Measurements from ENCODE around the gene CORO2B.

Gene CORO2B

GRCh38 chr15:68765602-68766368 is 187.0 kb downstream of the CORO2B start:
- TF ChIP-seq, protein P1, sequence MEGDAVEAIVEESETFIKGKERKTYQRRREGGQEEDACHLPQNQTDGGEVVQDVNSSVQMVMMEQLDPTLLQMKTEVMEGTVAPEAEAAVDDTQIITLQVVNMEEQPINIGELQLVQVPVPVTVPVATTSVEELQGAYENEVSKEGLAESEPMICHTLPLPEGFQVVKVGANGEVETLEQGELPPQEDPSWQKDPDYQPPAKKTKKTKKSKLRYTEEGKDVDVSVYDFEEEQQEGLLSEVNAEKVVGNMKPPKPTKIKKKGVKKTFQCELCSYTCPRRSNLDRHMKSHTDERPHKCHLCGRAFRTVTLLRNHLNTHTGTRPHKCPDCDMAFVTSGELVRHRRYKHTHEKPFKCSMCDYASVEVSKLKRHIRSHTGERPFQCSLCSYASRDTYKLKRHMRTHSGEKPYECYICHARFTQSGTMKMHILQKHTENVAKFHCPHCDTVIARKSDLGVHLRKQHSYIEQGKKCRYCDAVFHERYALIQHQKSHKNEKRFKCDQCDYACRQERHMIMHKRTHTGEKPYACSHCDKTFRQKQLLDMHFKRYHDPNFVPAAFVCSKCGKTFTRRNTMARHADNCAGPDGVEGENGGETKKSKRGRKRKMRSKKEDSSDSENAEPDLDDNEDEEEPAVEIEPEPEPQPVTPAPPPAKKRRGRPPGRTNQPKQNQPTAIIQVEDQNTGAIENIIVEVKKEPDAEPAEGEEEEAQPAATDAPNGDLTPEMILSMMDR (IDR thresholded peaks at IDR 0.05; ENCODE audit: low read depth, low read length, missing control alignments): no peak
- in situ Hi-C loops (cut with HindIII; ENCODE audit: low sequenced_read_pairs): no loop called here

GRCh38 chr15:68767833-68768232 is 189.0 kb downstream of the CORO2B start:
- no peak for DNase-seq (ENCODE audit: low read depth)
- in situ Hi-C loops (cut with HindIII; ENCODE audit: low sequenced_read_pairs): no loop called here
- H3K4me3 ChIP-seq (ENCODE audit: low read depth, low read length): no peak overlapping the region
- TF ChIP-seq, protein P1 (IDR thresholded peaks at IDR 0.05; ENCODE audit: low read depth, low read length, missing control alignments): no peak

More at GRCh38 chr15:68765602-68766368, 187.0 kb downstream of the CORO2B start:
- DNase-seq (ENCODE audit: low read depth): no peak
- no peak overlapping the region for H3K4me3 ChIP-seq (ENCODE audit: low read depth, low read length)

- in situ Hi-C loops (cut with HindIII; ENCODE audit: low sequenced_read_pairs): no loop called here
- no peak overlapping the region for H3K4me3 ChIP-seq (ENCODE audit: low read depth, low read length)
- no peak for DNase-seq (ENCODE audit: low read depth)
- TF ChIP-seq, protein P1 (IDR thresholded peaks at IDR 0.05; ENCODE audit: low read depth, low read length, missing control alignments): no peak
Observed at GRCh38 chr15:68768321-68768720, 189.5 kb downstream of the CORO2B start.

DNA sequence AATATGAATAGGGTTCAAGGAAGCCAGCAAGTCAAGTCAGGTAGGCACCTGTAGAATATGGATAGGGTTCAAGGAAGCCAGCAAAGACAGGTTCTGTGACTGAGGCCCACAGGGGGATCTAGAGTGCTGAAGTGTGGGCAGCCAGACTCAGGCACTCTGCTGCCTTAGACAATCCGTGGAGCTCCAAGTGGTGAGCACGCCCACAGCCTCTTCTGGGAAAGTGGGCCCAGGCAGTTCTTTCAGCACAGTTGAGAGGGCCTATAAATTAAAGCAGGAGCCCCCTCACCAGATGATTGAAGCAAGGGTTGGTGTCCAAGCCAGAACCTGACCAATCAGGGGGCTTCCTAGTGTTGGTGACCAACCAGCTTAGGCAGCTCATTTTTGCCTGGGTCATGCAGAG is 190.9 kb downstream of the CORO2B start:
- in situ Hi-C loops (cut with HindIII; ENCODE audit: low sequenced_read_pairs): no loop called here
- TF ChIP-seq, protein P1 (IDR thresholded peaks at IDR 0.05; ENCODE audit: low read depth, low read length, missing control alignments): no peak
- DNase-seq (ENCODE audit: low read depth): no peak
- H3K4me3 ChIP-seq (ENCODE audit: low read depth, low read length): no peak overlapping the region

DNA sequence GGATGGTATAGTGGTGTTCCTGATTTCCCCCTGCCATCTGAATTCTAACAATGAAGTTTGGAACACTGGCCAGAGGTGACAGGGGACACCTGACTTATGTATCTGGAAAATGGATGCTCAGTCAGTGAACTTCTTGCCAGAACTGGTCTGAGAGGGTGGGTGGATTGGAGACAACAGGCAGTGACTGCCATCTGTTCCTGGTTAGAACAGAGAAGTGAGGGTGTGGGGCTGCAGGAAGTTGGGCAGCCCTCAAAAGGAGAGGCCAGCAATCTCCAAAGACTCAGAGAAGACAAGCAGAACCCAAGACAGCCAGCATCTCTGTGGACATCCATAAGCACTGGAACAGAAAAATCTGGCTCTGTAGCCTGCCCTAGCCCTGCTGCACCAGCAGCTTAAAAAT is 191.4 kb downstream of the CORO2B start:
- DNase-seq (ENCODE audit: low read depth): no peak
- TF ChIP-seq, protein P1 (IDR thresholded peaks at IDR 0.05; ENCODE audit: low read depth, low read length, missing control alignments): no peak
- no peak overlapping the region for H3K4me3 ChIP-seq (ENCODE audit: low read depth, low read length)
- in situ Hi-C loops (cut with HindIII; ENCODE audit: low sequenced_read_pairs): no loop called here

GRCh38 chr15:68773036-68773435 is 194.2 kb downstream of the CORO2B start:
- TF ChIP-seq, protein P1 (IDR thresholded peaks at IDR 0.05; ENCODE audit: low read depth, low read length, missing control alignments): no peak
- no peak overlapping the region for H3K4me3 ChIP-seq (ENCODE audit: low read depth, low read length)
- DNase-seq (ENCODE audit: low read depth): no peak
- in situ Hi-C loops (cut with HindIII; ENCODE audit: low sequenced_read_pairs): no loop called here

Measured in astrocyte of the cerebellum (primary cell).